Smooth muscle cell (in vitro differentiated cells): ENCODE measurements around the gene ANKRD34A. TPM values are rescaled to one million over a fixed set of nuclear protein-coding genes. Genes with fewer than 3 reads are reported as not detected.

Experiments
- DNase-seq: peaks from one replicate; lab custom pipeline; 2025; ENCODE audit not compliant: unreplicated experiment; lab: John Stamatoyannopoulos, UW
- H2AFZ ChIP-seq: fragments of 200-600 bp; sonication (generic); 2 replicates; pipeline ENCODE4 v1.6.0; 2016; ENCODE audit warnings: antibody characterized with exemption, low read depth, mild to moderate bottlenecking
- H3F3A ChIP-seq: fragments of 200-600 bp; sonication (generic); 2 replicates; pipeline ENCODE4 v1.6.0; 2017; ENCODE audit warnings: antibody characterized with exemption, low read depth
- H3K27ac ChIP-seq: fragments of 200-600 bp; sonication (generic); 2 replicates; pipeline ENCODE4 v1.5.1; 2016; ENCODE audit warnings: low read depth, mild to moderate bottlenecking
- H3K27me3 ChIP-seq: fragments of 200-600 bp; sonication (generic); 2 replicates; pipeline ENCODE4 v1.6.1; 2016; ENCODE audit warnings: low read depth, mild to moderate bottlenecking
- H3K36me3 ChIP-seq: fragments of 200-600 bp; sonication (generic); 2 replicates; pipeline ENCODE4 v1.5.1; 2016; ENCODE audit warnings: low read depth
- H3K4me1 ChIP-seq: fragments of 200-600 bp; sonication (generic); 2 replicates; pipeline ENCODE4 v1.5.1; 2016; ENCODE audit warnings: low read depth
- H3K4me2 ChIP-seq: fragments of 200-600 bp; sonication (generic); 2 replicates; pipeline ENCODE4 v1.6.0; 2016; ENCODE audit warnings: mild to moderate bottlenecking
- H3K4me3 ChIP-seq: fragments of 200-600 bp; sonication (generic); 2 replicates; pipeline ENCODE4 v1.5.1; 2016; ENCODE audit warnings: mild to moderate bottlenecking
- H3K79me2 ChIP-seq: fragments of 200-600 bp; sonication (generic); 2 replicates; pipeline ENCODE4 v1.6.0; 2016; ENCODE audit warnings: low read depth, mild to moderate bottlenecking
- H3K9ac ChIP-seq: fragments of 200-600 bp; sonication (generic); 2 replicates; pipeline ENCODE4 v1.6.0; 2016; ENCODE audit warnings: low read depth
- H3K9me3 ChIP-seq: fragments of 200-600 bp; sonication (generic); replicated peaks from 2 replicates; pipeline ENCODE4 v1.5.1; 2016; ENCODE audit warnings: low read depth
- H4K20me1 ChIP-seq: fragments of 200-600 bp; sonication (generic); 2 replicates; pipeline ENCODE4 v1.6.0; 2016; ENCODE audit warnings: low read depth
- CTCF ChIP-seq: fragments of 200-600 bp; sonication (generic); IDR thresholded peaks from 2 replicates; pipeline ENCODE4 v1.5.1; 2017; ENCODE audit warnings: borderline replicate concordance, mild to moderate bottlenecking, antibody characterized with exemption; ENCODE audit not compliant: insufficient read depth, poor library complexity, severe bottlenecking
- WGBS: methylation state at CpG from one replicate; pipeline ENCODE4 v1.1.7; 2016; ENCODE audit warnings: low lambda C conversion rate; 5-methylcytosine and 5-hydroxymethylcytosine counted together
- polyA plus RNA-seq: library from polyadenylated mRNA; unstranded; fragments of >200 nt; fragmentation: Nextera tagmentation; extraction: Ambion mirVana; gene quantifications from 2 replicates; pipeline ENCODE4 v1.2.1, GENCODE V29; 2016
- total RNA-seq: library from RNA; depleted of rRNA; stranded (reverse); fragments of >200 nt; gene quantifications from 2 replicates; pipeline ENCODE4 v1.2.3, GENCODE V29; 2014

ANKRD34A gene
- total and polyA plus RNA-seq, 2 experiments from 2014 or later: 0.49 to 1.3 TPM

DNA sequence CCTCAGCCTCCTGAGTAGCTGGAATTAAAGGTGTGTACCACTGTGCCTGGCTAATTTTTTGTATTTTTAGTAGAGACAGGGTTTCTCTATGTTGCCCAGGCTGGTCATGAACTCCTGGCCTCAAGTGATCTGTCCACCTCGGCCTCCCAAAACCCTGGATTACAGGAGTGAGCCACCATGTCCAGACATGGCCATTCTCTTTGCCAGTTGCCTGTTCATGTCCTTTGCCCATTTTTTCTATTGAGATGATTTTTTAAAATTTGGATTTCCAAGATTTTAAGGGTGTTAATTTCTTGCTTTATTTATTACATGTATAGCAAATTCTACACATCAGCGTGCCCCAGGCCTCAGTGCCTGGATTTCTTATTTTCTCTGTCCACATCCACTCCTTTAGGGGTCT is 2.9 kb upstream of the ANKRD34A start:
- no peaks in the 10 kb centered on the region for H3K79me2 ChIP-seq
- H4K20me1 ChIP-seq: no peaks in the 10 kb centered on the region
- H2AFZ ChIP-seq: no peak overlapping the region
- no peak overlapping the region for H3K4me2 ChIP-seq
- no peak for TF ChIP-seq CTCF
- H3K4me1 ChIP-seq: peaks cover 16% of the 10 kb centered on the region
- no peak overlapping the region for H3K9ac ChIP-seq
- H3F3A ChIP-seq: peaks cover 7% of the 10 kb centered on the region
- H3K36me3 ChIP-seq: no peaks in the 10 kb centered on the region
- no peak overlapping the region for H3K4me3 ChIP-seq
- no peak overlapping the region for H3K27ac ChIP-seq
- DNase-seq: no peak
- H3K27me3 ChIP-seq: no peaks in the 10 kb centered on the region
- H3K9me3 ChIP-seq: no peaks in the 10 kb centered on the region
- WGBS: 92% methylated on average over 2 of the region's 2 CpGs

- H3K79me2 ChIP-seq: no peaks in the 10 kb centered on the region
- peak overlapping the region; percentile 91 for H3K4me2 ChIP-seq
- no peak for DNase-seq
- peak overlapping the region; percentile 47 for H3K9ac ChIP-seq
- peaks cover 7% of the 10 kb centered on the region for H3F3A ChIP-seq
- H3K27me3 ChIP-seq: no peaks in the 10 kb centered on the region
- TF ChIP-seq CTCF: no peak
- H3K27ac ChIP-seq: no peak overlapping the region
- peak overlapping the region; percentile 74 for H3K4me3 ChIP-seq
- peak overlapping the region; percentile 84 for H2AFZ ChIP-seq
- H3K4me1 ChIP-seq: peaks cover 26% of the 10 kb centered on the region
- no peaks in the 10 kb centered on the region for H3K9me3 ChIP-seq
- H3K36me3 ChIP-seq: no peaks in the 10 kb centered on the region
- WGBS: 29% methylated on average over 5 of the region's 5 CpGs
- H4K20me1 ChIP-seq: no peaks in the 10 kb centered on the region
Observed at GRCh38 chr1:145965119-145965744, 857 bp upstream of the ANKRD34A start.

DNA sequence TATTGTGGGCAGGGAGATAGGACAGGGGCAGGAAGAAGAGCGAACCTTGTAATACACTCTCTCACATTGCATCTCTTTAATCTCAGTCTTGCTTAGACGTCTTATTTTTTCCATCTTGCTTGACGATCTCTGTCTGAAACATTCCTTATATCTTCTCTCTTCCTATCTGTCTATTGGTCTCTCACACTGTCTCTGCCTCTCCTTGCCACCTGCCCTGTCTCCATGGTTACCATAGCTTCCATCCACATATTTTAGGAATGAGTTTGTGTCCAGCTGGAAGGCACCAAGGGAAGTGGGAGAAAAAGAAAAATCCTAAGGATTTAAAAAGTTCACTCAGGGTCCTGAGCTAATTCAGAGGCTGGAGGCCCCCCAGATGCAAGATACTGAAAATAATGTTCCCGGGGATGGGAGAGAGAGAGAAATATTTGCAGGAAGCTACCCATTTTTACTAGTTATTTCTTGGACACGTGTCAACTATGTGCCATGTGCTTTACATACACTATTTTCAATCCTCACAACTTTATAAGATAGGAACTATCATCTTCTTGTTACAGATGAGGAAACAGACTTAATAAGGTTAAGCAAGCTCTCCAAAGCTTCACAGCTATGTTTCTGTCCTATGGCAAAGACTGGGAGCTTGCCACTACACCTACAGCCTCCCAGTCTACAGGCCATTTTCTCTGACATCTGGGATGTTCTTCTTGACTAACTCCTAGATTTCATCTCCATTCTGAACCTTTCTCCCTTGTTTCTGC is 933 bp downstream of the ANKRD34A start:
- H3K79me2 ChIP-seq: no peaks in the 10 kb centered on the region
- no peak for DNase-seq
- peaks cover 7% of the 10 kb centered on the region for H3F3A ChIP-seq
- no peaks in the 10 kb centered on the region for H3K27me3 ChIP-seq
- H3K9me3 ChIP-seq: no peaks in the 10 kb centered on the region
- peak overlapping the region; percentile 47 for H3K9ac ChIP-seq
- H3K36me3 ChIP-seq: no peaks in the 10 kb centered on the region
- H3K4me3 ChIP-seq: peak overlapping the region; percentile 74
- 61% methylated on average over 5 of the region's 5 CpGs for WGBS
- H3K4me1 ChIP-seq: peaks cover 26% of the 10 kb centered on the region
- TF ChIP-seq CTCF: no peak
- no peaks in the 10 kb centered on the region for H4K20me1 ChIP-seq
- peak overlapping the region; percentile 91 for H3K4me2 ChIP-seq
- H3K27ac ChIP-seq: peak overlapping the region; percentile 76
- no peak overlapping the region for H2AFZ ChIP-seq
